ENCODE results near the gene NCKAP5. TPM values are rescaled to one million over a fixed set of nuclear protein-coding genes. Genes with fewer than 3 reads are reported as not detected.

NCKAP5 gene
- total RNA-seq, 6 donors from 2014 or later = 22.1 to 51.1 (median 41.4) TPM

GRCh38 chr2:133596701-133597393 lies 28.6 kb upstream of the NCKAP5 start:
- H3K27me3 ChIP-seq = no peaks in the 10 kb centered on the region
- TF ChIP-seq, protein P1, sequence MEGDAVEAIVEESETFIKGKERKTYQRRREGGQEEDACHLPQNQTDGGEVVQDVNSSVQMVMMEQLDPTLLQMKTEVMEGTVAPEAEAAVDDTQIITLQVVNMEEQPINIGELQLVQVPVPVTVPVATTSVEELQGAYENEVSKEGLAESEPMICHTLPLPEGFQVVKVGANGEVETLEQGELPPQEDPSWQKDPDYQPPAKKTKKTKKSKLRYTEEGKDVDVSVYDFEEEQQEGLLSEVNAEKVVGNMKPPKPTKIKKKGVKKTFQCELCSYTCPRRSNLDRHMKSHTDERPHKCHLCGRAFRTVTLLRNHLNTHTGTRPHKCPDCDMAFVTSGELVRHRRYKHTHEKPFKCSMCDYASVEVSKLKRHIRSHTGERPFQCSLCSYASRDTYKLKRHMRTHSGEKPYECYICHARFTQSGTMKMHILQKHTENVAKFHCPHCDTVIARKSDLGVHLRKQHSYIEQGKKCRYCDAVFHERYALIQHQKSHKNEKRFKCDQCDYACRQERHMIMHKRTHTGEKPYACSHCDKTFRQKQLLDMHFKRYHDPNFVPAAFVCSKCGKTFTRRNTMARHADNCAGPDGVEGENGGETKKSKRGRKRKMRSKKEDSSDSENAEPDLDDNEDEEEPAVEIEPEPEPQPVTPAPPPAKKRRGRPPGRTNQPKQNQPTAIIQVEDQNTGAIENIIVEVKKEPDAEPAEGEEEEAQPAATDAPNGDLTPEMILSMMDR (IDR thresholded peaks at IDR 0.05) = no peak
- TF ChIP-seq POLR2A (IDR thresholded peaks at IDR 0.05) = no peak
- no peak for TF ChIP-seq POLR2AphosphoS5 (IDR thresholded peaks at IDR 0.05)
- no peak for TF ChIP-seq EP300 (IDR thresholded peaks at IDR 0.05)
- WGBS, 2 donors = 63 to 84% methylated on average over 3 to 4 of the region's 4 CpGs
- no peaks in the 10 kb centered on the region for H3K36me3 ChIP-seq
- no peaks in the 10 kb centered on the region for H3K4me1 ChIP-seq
- ATAC-seq (ENCODE audit: low FRiP score in 2 of 2) (no peak), DNase-seq (no peak)
- H3K9me3 ChIP-seq = no peaks in the 10 kb centered on the region
- no peak overlapping the region for H3K4me3 ChIP-seq
- no peak overlapping the region for H3K27ac ChIP-seq

DNA sequence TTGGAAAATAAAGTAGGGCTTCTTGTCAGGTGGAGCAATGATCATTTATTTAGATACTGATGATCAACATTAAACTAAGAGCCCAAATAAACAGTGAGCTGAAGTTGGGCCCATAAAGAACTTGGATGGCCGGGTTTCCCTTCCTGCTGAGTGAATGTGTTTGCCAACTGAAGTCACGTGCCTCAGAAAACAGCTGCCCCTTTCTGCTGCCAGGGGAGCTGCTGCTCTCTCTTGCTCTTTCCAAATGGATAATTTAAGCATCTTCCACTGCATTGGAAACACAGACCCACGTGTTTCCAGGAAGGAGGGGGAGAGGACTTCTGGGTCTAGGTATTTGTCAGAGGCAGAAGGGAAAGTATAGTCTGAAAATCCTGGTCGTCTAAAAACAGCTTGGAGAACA lies 22.9 kb upstream of the NCKAP5 start:
- Histone ChIP-seq H3K9me3 (no peaks in the 10 kb centered on the region), H3K36me3 (no peaks in the 10 kb centered on the region), H3K4me1 (peaks cover 0 to 5% (median 3%) of the 10 kb centered on the region in 4 donors), H3K27me3 (no peaks in the 10 kb centered on the region), H3K4me3 (no peak overlapping the region), H3K27ac (no peak overlapping the region)
- DNase-seq (peak in 1 of 2 donors; percentile 24), ATAC-seq (ENCODE audit: low FRiP score in 2 of 2) (no peak)
- TF ChIP-seq POLR2AphosphoS5 (IDR thresholded peaks at IDR 0.05) (peak in 1 of 2 donors; percentile 21), EP300 (IDR thresholded peaks at IDR 0.05) (no peak), POLR2A (IDR thresholded peaks at IDR 0.05) (no peak)
- TF ChIP-seq, protein P1 (IDR thresholded peaks at IDR 0.05) = no peak
- 14 to 20% methylated on average over 4 of the region's 4 CpGs for WGBS, 2 donors

DNA sequence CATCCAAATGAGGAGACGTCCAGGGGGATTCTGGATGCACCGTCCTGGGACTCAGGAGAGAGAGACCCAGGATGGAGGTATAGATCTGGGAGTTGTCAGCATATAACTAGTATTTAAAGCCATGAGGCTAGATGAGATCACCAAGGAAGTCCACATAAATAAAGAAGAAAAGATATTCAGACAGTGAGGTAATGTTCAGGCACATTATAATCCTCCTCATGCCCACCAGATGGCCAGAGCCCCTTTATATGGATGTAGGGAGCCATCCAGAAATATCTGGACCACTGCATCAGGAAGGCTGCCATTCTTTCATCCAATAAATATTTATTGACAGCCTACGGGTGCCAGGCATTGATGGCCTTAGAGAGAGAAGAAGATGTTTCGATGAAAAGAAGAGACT lies 21.2 kb upstream of the NCKAP5 start:
- DNase-seq (no peak), ATAC-seq (ENCODE audit: low FRiP score in 2 of 2) (no peak)
- Histone ChIP-seq H3K9me3 (no peaks in the 10 kb centered on the region), H3K4me1 (peaks cover 0 to 5% (median 3%) of the 10 kb centered on the region in 4 donors), H3K27me3 (no peaks in the 10 kb centered on the region), H3K4me3 (no peak overlapping the region), H3K27ac (no peak overlapping the region), H3K36me3 (no peaks in the 10 kb centered on the region)
- 68 to 91% methylated on average over 4 of the region's 4 CpGs for WGBS, 2 donors
- no peak for TF ChIP-seq POLR2A (IDR thresholded peaks at IDR 0.05)
- no peak for TF ChIP-seq POLR2AphosphoS5 (IDR thresholded peaks at IDR 0.05)

DNA sequence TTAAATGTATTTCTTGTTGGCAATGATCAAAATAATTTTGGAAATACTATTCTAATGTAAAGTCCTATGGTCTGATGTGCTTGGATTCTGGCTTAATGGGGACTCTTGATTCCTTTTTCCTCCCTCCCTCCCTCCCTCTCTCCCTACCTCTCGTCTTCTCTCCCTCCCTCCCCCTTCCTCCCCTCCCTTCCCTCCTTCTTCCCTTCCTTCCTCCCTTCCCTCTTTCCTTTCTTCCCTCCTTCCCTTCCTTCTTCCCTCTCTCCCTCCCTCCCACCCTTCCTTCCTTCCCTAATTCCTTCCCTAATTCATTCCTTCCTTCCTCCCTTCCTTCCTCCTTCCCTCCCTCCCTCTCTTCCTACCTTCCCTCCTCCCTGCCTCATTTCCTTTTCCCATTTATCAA lies 19.9 kb upstream of the NCKAP5 start:
- no peak for ATAC-seq (ENCODE audit: low FRiP score in 2 of 2)
- Histone ChIP-seq H3K9me3 (no peaks in the 10 kb centered on the region), H3K27me3 (no peaks in the 10 kb centered on the region), H3K4me1 (peaks cover 0 to 5% (median 3%) of the 10 kb centered on the region in 4 donors), H3K4me3 (no peak overlapping the region), H3K27ac (no peak overlapping the region), H3K36me3 (no peaks in the 10 kb centered on the region)
- no peak for DNase-seq
- WGBS, 2 donors = 54 to 59% methylated on average over 1 of the region's 1 CpG
- TF ChIP-seq POLR2AphosphoS5 (IDR thresholded peaks at IDR 0.05) = no peak

- no peak overlapping the region for H3K27ac ChIP-seq
- 69 to 87% methylated on average over 6 of the region's 6 CpGs for WGBS, 2 donors
- ATAC-seq (ENCODE audit: low FRiP score in 2 of 2) (no peak), DNase-seq (no peak)
- TF ChIP-seq, protein P1 (IDR thresholded peaks at IDR 0.05) = no peak
- no peak for TF ChIP-seq POLR2A (IDR thresholded peaks at IDR 0.05)
- H3K4me1 ChIP-seq = peaks cover 0 to 5% (median 3%) of the 10 kb centered on the region in 4 donors
- H3K36me3 ChIP-seq = no peaks in the 10 kb centered on the region
- H3K27me3 ChIP-seq = no peaks in the 10 kb centered on the region
- H3K9me3 ChIP-seq = no peaks in the 10 kb centered on the region
- no peak overlapping the region for H3K4me3 ChIP-seq
Measured at GRCh38 chr2:133586978-133587377, 18.7 kb upstream of the NCKAP5 start.

Measured in upper lobe of left lung (tissue), 6 donors.